Thyroid gland (tissue), 4 donors: Measurements from ENCODE around the gene ADCY7.

Source experiments
- POLR2A ChIP-seq, 2 donors: fragments of 450-650 bp; IDR thresholded peaks; one replicate each; pipeline ENCODE4 v1.6.1; 2017; ENCODE audit warnings: antibody characterized with exemption in 2 of 2, mild to moderate bottlenecking in 2 of 2, moderate library complexity in 1 of 2
- TF ChIP-seq, protein P1 (sequence below), 6 experiments: fragments of 200-600 bp in 3 of 6; fragments of 450-650 bp in 3 of 6; sonication (generic) in 3 of 6; IDR thresholded peaks; one replicate each; pipeline ENCODE4 v1.5.1; 2016 to 2019; ENCODE audit warnings: antibody characterized with exemption in 6 of 6, mild to moderate bottlenecking in 2 of 6, inconsistent platforms in 1 of 6, moderate library complexity in 1 of 6

DNA sequence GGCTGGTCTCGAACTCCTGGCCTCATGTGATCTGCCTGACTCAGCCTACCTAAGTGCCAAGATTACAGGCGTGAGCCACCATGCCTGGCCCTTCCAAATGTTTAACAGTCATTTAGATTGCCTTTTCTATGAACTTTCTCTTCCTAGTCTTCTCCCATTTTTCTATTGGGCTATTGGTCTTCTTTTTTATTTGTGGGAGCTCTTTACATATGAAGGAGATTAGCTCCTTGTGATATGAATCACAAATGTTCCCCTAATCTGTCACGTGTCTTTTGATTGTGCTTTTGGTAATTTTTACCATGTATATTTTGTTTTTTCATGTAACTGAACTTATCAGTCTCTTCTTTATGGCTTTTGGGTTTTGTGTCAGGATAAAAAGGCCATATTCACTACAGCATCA lies 11.9 kb downstream of the ADCY7 start:
- TF ChIP-seq, protein P1, sequence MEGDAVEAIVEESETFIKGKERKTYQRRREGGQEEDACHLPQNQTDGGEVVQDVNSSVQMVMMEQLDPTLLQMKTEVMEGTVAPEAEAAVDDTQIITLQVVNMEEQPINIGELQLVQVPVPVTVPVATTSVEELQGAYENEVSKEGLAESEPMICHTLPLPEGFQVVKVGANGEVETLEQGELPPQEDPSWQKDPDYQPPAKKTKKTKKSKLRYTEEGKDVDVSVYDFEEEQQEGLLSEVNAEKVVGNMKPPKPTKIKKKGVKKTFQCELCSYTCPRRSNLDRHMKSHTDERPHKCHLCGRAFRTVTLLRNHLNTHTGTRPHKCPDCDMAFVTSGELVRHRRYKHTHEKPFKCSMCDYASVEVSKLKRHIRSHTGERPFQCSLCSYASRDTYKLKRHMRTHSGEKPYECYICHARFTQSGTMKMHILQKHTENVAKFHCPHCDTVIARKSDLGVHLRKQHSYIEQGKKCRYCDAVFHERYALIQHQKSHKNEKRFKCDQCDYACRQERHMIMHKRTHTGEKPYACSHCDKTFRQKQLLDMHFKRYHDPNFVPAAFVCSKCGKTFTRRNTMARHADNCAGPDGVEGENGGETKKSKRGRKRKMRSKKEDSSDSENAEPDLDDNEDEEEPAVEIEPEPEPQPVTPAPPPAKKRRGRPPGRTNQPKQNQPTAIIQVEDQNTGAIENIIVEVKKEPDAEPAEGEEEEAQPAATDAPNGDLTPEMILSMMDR (IDR thresholded peaks at IDR 0.05): no peak
- no peak for TF ChIP-seq POLR2A (IDR thresholded peaks at IDR 0.05)
